ENCODE results near the gene EPSTI1. TPM values are rescaled to one million over a fixed set of nuclear protein-coding genes. Genes with fewer than 3 reads are reported as not detected.

Gene EPSTI1
- total RNA-seq, 1 donor from 2014 or later, result 13.2 TPM

- no peak for TF ChIP-seq CTCF (IDR thresholded peaks at IDR 0.05)
- no peak overlapping the region for H3K4me3 Mint-ChIP-seq (ENCODE audit: unreplicated experiment)
- no peak overlapping the region for H3K27ac Mint-ChIP-seq (ENCODE audit: unreplicated experiment)
- no peaks in the 10 kb centered on the region for H3K9me3 Mint-ChIP-seq (ENCODE audit: unreplicated experiment)
- peaks cover 21% of the 10 kb centered on the region for H3K4me1 Mint-ChIP-seq (ENCODE audit: unreplicated experiment)
- H3K36me3 Mint-ChIP-seq (ENCODE audit: unreplicated experiment), result peaks cover 7% of the 10 kb centered on the region
- no peak for DNase-seq (ENCODE audit: extremely low spot score, unreplicated experiment)
- H3K27me3 Mint-ChIP-seq (ENCODE audit: unreplicated experiment), result no peaks in the 10 kb centered on the region
Measured at GRCh38 chr13:42984026-42984425, 8.0 kb downstream of the EPSTI1 start.

GRCh38 chr13:42981853-42982252 lies 10.2 kb downstream of the EPSTI1 start:
- Mint-ChIP-seq H3K4me3 (ENCODE audit: unreplicated experiment) (no peak overlapping the region), H3K27ac (ENCODE audit: unreplicated experiment) (peak overlapping the region; percentile 59), H3K4me1 (ENCODE audit: unreplicated experiment) (peaks cover 21% of the 10 kb centered on the region), H3K36me3 (ENCODE audit: unreplicated experiment) (peaks cover 10% of the 10 kb centered on the region), H3K9me3 (ENCODE audit: unreplicated experiment) (peaks cover 3% of the 10 kb centered on the region), H3K27me3 (ENCODE audit: unreplicated experiment) (no peaks in the 10 kb centered on the region)
- no peak for DNase-seq (ENCODE audit: extremely low spot score, unreplicated experiment)
- TF ChIP-seq CTCF (IDR thresholded peaks at IDR 0.05), result no peak

- peak overlapping the region; percentile 59 for H3K27ac Mint-ChIP-seq (ENCODE audit: unreplicated experiment)
- no peak overlapping the region for H3K4me3 Mint-ChIP-seq (ENCODE audit: unreplicated experiment)
- no peaks in the 10 kb centered on the region for H3K27me3 Mint-ChIP-seq (ENCODE audit: unreplicated experiment)
- DNase-seq (ENCODE audit: extremely low spot score, unreplicated experiment), result no peak
- no peak for TF ChIP-seq CTCF (IDR thresholded peaks at IDR 0.05)
- peaks cover 3% of the 10 kb centered on the region for H3K9me3 Mint-ChIP-seq (ENCODE audit: unreplicated experiment)
- peaks cover 21% of the 10 kb centered on the region for H3K4me1 Mint-ChIP-seq (ENCODE audit: unreplicated experiment)
- peaks cover 10% of the 10 kb centered on the region for H3K36me3 Mint-ChIP-seq (ENCODE audit: unreplicated experiment)
Measured at GRCh38 chr13:42981317-42981716, 10.7 kb downstream of the EPSTI1 start.

- Mint-ChIP-seq H3K27ac (ENCODE audit: unreplicated experiment) (no peak overlapping the region), H3K9me3 (ENCODE audit: unreplicated experiment) (peaks cover 3% of the 10 kb centered on the region), H3K4me3 (ENCODE audit: unreplicated experiment) (no peak overlapping the region), H3K4me1 (ENCODE audit: unreplicated experiment) (peaks cover 13% of the 10 kb centered on the region), H3K36me3 (ENCODE audit: unreplicated experiment) (peaks cover 7% of the 10 kb centered on the region), H3K27me3 (ENCODE audit: unreplicated experiment) (no peaks in the 10 kb centered on the region)
- DNase-seq (ENCODE audit: extremely low spot score, unreplicated experiment), result no peak
- no peak for TF ChIP-seq CTCF (IDR thresholded peaks at IDR 0.05)
Measured at GRCh38 chr13:42977219-42977659, 14.8 kb downstream of the EPSTI1 start.

GRCh38 chr13:42976066-42976465 lies 16.0 kb downstream of the EPSTI1 start:
- Mint-ChIP-seq H3K4me3 (ENCODE audit: unreplicated experiment) (no peak overlapping the region), H3K36me3 (ENCODE audit: unreplicated experiment) (peaks cover 7% of the 10 kb centered on the region), H3K27ac (ENCODE audit: unreplicated experiment) (no peak overlapping the region), H3K27me3 (ENCODE audit: unreplicated experiment) (no peaks in the 10 kb centered on the region), H3K4me1 (ENCODE audit: unreplicated experiment) (peaks cover 9% of the 10 kb centered on the region), H3K9me3 (ENCODE audit: unreplicated experiment) (peaks cover 3% of the 10 kb centered on the region)
- no peak for TF ChIP-seq CTCF (IDR thresholded peaks at IDR 0.05)
- DNase-seq (ENCODE audit: extremely low spot score, unreplicated experiment), result no peak

Data from osteocyte (in vitro differentiated cells).